Retina (tissue), 1 donor: ENCODE data around the gene S1PR5.
"Not testable (repeated sequence)": the region's sequence is repeated elsewhere in the genome, so short reads cannot be mapped to it uniquely, and the experiment has no call there.

Source experiments
- DNase-seq: peaks from one replicate; pipeline ENCODE4 v3.0.0-alpha.2; 2016

S1PR5 gene, protein sequence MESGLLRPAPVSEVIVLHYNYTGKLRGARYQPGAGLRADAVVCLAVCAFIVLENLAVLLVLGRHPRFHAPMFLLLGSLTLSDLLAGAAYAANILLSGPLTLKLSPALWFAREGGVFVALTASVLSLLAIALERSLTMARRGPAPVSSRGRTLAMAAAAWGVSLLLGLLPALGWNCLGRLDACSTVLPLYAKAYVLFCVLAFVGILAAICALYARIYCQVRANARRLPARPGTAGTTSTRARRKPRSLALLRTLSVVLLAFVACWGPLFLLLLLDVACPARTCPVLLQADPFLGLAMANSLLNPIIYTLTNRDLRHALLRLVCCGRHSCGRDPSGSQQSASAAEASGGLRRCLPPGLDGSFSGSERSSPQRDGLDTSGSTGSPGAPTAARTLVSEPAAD

DNA sequence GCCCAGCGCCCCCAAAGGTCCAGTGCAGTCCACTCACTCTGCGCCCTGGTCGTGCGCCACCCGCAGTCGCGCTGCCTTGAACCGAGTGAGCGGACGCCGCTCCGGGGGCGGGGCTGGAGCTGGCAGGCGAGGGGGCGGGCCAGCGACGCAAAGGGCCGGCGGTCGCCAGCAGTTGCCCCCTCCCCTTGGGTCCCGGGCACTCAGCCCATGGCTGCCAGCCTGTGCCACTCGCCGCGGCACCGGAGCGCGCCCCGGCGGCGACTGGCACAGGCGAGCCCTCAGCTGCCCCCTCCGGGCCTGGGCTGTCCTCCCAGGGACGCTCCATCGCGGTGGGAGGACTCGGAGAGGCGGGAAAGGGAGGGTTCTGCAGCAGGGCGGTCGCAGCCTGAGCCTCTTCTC lies at the start of gene S1PR5:
TSS of gene S1PR5 (minus strand) at position 87 of the 399 bp plus-strand sequence. CDS start 2,436 bp downstream, outside the sequence.
- no peak for DNase-seq

DNA sequence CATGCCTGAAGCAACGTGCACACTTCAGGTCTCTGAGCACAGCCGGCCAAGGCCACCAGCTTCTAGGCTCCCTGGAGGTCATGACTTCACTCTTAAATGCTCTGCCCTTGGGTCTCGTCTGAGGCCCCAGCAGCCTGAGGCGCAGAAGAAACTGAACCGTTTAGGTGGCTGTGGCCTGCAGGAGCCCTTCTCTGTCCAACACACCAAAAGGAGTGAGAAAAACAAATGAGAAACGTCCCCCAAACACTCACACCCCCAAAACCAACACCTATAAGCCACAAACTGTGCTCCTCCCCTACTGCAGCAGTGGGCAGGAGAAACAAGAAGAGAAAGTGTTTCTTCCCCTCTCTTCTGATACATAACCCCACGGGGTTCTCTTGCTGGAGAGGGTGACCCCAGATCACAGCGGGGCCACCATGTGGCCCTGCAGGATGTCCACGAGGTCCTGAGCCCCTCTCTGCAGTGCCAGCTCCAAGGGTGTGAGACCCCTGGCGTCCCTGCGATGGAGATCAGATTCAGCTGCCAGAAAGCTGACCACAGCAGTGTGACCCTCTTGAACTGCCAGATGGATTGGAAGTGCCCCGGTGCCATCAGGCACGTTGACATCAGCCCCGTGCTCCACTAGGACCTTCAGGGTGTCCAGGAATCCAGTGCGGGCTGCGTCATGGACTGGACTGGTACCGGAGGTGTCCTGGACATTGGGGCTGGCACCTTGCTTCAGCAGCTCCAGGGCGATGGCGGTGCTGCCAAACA lies 49.6 kb upstream of the S1PR5 start:
- DNase-seq = no peak

DNA sequence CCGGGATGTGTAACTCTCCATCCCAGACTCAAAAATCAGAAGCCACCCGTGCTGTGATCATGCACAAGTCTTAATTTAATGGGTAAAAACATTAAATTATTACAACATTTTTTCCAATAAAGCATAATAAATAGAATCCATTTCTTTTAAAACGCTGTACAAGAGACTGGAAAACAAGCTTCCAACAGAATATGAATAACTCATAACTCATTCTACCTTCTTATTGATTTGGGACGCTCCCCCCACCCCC lies 49.1 kb upstream of the S1PR5 start:
- no peak for DNase-seq

DNA sequence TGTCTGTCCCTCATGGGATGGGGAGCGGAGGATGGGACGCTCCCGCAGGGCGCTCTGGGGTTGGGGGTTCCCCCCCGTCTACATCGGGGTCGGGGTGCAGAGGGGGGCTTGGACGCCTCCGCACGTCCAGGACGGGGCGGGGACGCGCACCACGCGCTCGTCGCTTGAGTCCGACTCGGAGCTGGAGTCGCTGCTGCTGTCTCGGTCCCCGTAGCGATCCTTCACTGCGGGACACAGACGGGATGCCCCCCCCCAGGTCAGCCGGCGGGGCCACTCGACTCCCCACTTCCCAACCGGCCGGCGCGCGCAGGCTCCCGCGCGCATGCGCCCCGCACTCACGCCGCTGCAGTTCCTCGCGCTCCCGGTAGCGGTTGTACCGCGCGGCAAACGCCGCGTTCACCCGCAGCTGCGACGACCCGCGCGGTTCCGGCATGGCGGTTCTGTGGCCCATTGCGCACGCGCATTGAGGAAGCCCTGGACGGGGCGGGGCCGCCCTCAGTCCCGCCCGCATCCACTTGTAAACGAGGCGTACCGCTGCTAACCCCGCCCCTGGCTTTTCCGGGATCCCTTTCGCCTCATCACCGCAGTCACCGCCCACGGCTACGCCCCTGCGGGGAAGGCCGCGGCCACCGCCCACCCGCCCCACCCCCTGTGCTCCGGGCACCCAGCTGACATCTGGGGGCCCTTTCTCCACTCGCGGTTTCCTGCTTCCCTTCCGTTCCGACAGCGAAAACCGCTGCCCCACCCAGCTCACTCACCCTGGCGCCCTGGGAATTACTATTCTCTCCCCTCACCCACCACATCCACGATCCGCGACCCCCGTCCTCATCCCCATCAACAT lies 48.5 kb upstream of the S1PR5 start, which contains the start of gene KRI1:
TSS of gene KRI1 (minus strand) at position 444 of the 841 bp plus-strand sequence. CDS start at position 433, 11 bp downstream.
- peak; percentile 96 for DNase-seq

DNA sequence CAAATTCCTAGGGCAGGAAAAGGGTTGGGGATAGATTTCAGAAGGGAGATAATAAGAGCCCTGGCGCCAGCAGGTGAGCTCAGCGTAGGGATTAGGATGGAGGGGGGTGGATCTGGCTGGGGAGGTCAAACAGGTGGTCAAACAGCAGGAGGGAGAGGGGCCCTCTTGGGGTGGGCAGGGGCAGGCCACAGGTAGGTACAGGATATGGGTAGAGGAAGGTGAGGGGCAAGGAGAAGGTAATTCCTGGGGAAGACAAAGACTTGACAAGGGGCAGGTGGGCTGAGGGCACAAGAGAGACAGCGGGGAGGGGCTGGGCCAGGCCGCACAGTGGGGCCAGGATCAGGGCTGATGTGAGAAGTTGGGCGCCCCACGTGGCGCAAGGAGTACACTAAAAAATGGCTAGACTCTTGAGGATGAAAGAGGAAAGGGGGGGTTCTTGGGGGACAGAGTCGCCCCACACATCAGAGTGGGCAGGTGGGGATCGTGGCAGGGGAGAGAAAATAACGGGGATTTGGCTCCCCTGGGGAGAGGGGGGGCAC lies 47.9 kb upstream of the S1PR5 start:
- DNase-seq = peak; percentile 52

DNA sequence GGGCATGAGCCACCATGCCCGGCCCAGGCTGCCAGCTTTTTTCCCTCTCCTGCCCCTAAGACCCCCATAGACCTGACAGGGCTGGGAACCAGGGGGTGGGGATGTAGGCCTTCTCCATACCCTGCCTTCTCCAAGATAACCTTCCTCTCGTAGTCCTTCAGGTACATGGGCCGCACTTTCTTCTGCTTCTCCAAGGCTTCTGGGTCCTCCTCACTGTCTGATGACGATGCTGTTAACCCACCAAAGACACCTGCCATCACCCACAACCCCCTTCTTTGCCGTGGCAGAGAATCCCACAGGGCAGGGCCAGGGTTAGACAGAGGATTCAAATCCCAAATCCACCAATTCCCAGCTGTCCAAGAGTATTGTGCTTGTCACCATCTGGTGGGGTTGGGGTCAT lies 45.4 kb upstream of the S1PR5 start:
- no peak for DNase-seq

DNA sequence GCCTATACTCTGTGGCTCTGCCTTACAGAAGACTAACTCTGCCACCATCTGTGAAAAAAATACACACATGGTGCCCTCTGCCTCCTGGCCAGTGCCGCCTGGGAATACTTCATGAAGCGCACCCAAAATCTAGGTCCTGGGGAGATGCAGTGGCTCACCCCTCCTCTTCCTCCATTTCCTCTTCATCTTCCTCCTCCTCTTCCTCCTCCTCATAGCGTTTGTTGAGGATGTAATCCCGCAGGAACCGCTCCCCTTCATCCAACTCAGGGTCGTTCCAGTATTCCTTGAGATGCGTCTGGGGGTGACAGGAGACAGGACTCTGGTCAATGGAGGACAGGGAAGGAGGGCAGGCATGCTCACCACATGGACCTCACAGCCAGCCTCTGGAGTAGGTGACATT lies 42.9 kb upstream of the S1PR5 start:
- no peak for DNase-seq

DNA sequence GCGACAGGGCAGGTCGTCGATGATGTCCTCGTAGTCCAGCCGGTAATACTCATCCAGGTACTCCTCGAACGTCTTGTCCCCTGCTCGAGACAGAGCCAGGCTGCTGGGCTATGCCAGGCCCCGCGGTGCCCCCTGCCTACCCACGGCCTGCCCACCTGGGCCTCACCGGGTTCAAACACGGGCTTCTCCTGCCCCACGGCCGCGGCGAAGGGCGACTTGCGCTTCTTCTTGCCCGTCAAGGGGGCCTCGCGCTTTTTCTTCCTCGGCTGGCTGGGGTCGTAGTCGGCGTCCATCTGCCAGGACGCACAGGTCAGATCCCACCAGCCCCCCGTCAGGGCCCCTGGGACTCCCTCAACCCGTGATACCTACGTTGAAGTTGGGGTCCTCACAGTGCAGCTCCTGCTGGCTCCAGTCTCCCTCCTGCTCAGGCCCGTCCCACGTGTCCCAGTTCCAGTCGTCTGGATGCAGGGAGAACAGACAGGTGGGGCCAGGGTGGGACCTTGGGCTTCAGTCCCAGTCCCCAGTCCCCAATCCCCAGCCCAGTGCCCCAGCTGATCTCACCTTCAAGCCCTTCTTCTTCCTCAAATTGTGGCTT lies 40.5 kb upstream of the S1PR5 start:
- DNase-seq = no peak

DNA sequence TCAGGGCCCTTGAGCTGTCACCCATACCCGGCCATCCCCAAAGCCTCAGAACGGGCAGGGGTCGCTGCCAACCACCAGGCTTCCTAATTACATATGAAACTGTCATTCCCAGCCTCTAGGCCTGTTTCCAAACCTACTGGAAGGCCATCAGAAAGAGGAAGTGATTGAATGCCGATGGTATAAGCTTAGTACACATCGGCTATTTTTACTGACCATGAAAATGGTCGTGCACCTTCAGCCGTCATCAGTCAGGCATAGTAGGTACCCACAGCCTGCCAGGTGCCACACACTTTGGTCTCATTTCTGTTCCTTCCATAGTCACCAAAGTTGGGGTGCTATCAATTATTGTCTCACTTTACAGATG lies 38.3 kb upstream of the S1PR5 start:
- no peak for DNase-seq

DNA sequence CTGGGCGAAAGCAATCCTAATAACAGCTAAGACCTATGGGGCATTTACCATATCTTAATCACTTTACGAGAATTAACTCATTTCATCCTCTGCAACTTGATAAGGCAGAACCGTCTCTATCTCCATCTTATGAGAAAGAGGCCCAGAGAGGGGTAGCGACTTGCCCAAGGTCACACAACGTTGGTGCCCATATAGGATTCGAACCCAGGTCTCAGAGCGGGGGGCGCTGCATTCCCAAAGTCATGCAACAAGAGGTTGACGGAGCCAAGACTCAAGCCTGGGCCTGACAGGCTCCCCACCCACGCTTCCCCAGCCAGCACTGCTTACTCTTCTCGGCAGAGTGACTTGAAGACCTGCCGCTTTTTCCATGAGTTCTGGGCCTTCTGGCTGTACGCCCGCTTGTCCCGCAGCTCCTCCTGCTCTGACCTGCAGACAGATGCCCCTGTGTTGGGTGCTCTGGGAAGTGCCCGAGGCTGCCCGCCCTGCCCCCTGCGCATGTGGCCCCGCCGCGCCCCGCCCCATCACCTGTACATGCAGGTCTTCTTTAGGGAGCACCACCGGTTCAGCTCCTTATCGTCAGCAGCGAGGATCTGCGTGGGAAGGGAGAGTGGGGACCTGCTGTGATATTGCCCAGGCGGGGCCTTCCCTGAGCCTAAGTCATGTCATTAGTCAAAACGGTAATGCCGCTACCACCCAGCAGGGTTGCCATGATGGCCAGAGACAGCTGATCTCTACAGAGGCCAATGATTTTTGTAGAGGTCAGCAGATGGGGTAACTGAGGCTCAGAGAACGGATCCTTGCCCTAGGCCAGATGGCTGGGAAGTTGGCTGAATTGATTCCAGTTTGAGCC lies 37.7 kb upstream of the S1PR5 start:
- no peak for DNase-seq

DNA sequence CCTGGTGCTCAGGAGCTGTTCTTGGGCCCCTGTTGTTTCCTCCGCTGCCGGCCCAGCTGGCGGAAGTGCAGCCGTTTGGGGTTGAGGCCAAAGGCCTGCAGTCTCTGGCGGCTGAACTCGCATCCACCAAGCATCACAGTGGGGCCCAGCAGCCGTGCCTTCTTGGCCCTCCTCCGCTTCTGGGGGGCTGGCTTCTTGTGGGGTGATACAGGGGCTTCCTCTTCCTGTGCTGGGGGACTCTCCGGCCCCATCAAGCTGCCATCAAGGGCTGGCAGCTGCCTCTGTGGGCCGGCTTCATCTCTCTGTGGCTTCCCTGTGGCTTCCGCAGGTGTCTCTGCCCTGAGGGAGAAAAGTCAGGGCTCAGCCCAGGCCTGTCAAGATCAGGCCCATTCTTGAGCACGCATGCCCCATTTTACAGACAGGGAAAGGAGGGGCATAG lies 36.7 kb upstream of the S1PR5 start:
- no peak for DNase-seq

DNA sequence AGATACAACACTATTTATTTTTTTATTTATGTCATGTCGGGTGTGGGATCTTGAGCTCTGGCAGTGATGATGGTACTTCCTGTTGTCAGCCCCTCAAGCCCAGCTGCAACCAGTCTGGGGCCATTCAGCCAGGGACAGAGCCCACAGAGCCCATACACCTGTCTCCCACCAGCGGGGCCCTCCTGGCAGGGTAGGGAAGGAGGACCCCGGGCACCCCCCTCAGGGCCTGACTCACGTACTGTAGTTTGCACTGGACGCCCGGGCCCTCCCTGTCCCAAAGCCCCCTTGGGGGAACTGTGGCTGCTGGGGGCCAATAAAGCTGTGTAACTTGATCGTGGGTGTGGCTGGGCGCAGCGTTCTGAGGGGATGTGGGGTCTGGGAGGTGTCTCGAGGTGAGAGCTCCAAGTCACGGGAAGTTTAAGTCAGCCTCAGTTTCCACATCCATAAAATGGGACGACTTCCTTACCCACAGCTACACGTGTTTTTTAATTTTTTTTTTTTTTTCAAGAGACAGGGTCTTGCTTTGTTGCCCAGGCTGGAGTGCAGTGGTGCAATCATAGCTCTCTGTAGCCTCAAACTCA lies 35.9 kb upstream of the S1PR5 start:
- no peak for DNase-seq

DNA sequence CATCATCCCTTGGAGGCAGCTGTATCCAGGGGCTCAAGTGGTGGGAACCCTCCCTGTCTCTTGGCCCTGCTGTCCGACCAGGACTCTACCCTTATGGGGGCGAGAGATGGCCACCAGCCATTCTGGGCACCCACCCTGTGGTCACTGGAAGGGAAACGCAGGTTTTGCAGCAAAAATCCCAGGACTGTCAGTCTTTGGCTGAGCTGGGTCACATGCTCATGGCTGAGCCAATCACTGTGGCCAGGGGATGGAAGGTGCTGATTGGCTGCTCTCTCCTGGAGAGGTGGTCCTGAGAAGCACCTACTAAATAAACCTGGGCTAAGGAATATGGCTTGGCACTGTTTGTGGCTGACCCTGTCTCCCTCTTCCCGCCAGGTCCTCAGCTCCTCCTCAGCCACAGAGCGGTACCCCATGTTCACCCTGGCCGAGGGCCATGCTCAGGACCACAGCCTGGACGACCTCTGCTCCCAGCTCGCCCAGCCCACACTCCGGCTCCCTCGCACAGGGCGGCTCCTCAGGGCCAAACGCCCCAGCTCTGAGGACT lies 35.3 kb upstream of the S1PR5 start:
- no peak for DNase-seq

DNA sequence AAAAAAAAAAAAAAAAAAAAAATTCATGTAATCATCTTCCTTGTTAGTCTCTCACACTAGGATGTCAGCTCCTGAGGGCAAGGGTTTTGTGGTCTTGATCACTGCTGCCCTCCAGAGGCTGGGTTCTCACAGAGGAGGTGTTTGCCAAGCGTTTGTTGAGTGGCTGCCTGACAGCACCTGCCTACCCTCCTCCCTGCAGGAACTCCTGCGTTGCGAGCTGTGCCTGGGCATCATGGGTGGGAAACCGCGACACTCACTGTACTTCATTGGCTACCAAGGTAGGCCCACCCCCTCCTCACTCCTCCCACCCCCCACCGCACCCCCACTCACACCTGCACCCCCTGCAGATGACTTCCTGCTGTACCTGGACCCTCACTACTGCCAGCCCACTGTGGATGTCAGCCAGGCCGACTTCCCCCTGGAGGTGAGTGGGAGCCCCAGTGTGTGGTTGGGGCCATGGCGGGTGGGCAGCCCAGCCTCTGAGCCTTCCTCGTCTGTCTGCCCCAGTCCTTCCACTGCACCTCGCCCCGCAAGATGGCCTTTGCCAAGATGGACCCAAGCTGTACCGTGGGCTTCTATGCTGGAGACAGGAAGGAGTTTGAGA lies 34.6 kb upstream of the S1PR5 start:
- DNase-seq = no peak

DNA sequence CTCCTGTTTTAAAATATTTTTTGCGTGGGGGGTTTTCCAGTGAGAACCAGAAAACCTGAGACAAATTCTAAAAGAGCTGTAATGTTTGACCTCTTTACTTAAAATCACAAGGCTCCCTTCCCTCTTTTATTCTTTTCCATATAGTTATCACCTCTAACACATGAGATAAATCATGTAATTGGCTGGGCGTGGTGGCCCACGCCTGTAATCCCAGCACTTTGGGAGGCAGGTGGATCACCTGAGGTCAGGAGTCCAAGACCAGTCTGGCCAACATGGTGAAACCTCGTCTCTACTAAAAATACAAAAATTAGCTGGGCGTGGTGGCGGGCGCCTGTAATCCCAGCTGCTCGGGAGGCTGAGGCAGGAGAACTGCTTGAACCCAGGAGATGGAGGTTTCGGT lies 33.8 kb upstream of the S1PR5 start:
- DNase-seq = not testable (repeated sequence)

DNA sequence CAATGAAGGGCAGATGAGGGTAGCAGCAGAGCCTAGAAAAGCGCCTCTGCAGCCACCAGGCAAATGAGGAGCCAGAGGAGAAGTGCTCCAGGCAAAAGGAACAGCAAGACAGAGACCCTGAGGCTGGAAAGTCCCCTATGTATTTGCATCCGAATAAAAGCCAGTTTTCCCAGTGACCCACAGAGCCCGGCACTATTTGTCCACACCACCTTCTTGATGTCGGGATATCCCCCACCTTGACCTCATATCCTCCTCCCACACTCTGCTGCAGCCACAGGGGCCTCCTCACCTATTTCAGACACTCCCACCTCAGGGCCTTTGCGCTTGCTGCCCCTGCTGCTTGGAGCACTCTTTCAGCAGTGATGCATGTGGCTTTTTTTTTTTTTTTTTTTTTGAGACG lies 33.1 kb upstream of the S1PR5 start:
- DNase-seq = no peak

DNA sequence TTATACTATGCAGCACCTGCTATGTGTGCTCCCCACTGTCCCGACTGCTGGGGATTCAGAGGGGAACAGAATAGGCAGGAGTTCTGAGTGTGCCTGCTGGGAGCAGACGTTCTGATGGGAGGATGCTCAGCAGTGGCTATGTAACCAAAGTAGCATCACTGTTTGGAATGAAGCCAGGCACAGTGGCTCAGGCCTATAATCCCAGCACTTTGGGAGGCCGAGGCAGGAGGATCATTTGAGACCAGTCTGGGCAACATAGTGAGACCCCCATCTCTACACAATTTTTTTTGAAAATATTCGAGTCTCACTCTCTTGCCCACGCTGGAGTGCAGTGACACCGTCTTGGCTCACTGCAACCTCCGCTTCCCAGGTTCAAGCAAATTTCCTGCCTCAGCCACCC lies 32.5 kb upstream of the S1PR5 start:
- no peak for DNase-seq

DNA sequence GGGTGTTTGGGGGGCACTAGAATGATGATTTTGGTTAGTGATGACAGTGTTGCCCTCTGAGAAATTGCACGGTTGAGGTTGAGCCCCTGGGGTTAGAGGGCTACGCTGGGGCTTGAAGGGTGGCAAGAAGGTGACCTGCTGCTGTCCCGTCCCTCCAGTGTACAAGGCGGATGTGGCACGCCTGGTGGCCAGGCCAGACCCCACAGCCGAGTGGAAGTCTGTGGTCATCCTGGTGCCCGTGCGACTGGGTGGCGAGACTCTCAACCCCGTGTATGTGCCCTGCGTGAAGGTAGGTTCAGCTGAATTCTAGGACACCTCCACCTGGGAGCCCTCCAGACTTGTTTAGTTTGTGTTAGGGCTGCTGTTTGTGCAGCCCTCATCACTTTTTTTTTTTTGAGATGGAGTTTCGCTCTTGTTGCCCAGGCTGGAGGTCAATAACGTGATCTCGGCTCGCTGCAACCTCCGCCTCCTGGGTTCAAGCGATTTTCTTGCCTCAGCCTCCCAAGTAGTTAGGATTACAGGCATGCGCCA lies 31.6 kb upstream of the S1PR5 start:
- DNase-seq = no peak

DNA sequence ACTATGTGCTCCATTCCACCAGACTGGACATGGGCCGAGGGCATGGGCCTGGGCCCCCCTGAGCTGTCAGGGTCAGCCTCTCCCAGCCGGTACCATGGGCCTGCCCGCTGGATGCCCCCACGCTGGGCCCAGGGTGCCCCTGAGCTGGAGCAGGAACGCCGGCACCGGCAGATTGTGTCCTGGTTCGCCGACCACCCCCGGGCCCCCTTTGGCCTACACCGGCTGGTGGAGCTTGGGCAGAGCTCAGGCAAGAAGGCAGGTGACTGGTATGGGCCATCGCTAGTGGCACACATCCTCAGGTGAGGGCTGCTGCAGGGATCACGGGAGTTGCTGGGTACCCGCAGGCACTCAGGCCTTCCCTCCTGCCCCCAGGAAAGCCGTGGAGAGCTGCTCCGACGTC lies 29.6 kb upstream of the S1PR5 start:
- DNase-seq = no peak

DNA sequence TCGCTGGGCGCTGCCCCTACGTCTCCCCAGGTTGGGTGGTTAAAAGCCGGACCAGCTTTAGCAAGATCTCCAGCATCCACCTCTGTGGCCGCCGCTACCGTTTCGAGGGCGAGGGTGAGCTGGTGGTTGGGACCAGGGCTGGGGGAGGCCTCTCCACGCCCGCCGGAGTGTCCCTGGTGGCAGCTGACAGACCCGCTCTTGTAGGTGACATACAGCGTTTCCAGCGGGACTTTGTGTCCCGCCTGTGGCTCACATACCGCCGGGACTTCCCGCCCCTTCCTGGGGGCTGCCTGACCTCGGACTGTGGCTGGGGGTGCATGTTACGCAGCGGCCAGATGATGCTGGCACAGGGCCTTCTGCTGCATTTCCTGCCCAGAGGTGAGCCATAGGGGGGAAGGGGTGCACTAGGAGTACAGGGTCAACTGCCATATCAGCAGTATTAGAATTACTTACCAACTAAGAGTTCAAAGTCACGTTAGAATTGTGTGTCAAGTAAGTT lies 27.6 kb upstream of the S1PR5 start:
- no peak for DNase-seq
